Esophagus muscularis mucosa (tissue), 3 donors: ENCODE measurements around the gene SLC27A1.

Experiments used
- CTCF ChIP-seq, 3 experiments: fragments of 200-600 bp in 2 of 3; fragments of 450-650 bp in 1 of 3; sonication (generic) in 2 of 3; IDR thresholded peaks; one replicate each; pipeline ENCODE4 v1.5.1; 2017 to 2019; ENCODE audit warnings: antibody characterized with exemption in 3 of 3, mild to moderate bottlenecking in 2 of 3, moderate library complexity in 1 of 3
- POLR2A ChIP-seq: fragments of 450-650 bp; IDR thresholded peaks from one replicate; pipeline ENCODE4 v1.6.1; 2017; ENCODE audit warnings: antibody characterized with exemption, moderate library complexity, mild to moderate bottlenecking, low read depth
- POLR2AphosphoS5 ChIP-seq, 2 donors: sonication (generic); formaldehyde crosslinking; IDR thresholded peaks; one replicate each; pipeline ENCODE4 v1.6.1; 2017; ENCODE audit warnings: antibody characterized with exemption in 2 of 2

GRCh38 chr19:17495639-17496296 is 25.4 kb downstream of the SLC27A1 start:
- TF ChIP-seq CTCF (IDR thresholded peaks at IDR 0.05), result no peak
- TF ChIP-seq POLR2AphosphoS5 (IDR thresholded peaks at IDR 0.05), result no peak
- TF ChIP-seq POLR2A, result no peak
